ENCODE data around the gene ELL.

The ELL gene

GRCh38 chr19:18504886-18505610 is 16.8 kb downstream of the ELL start:
- no peak for DNase-seq (ENCODE audit: low read depth)

- no peak for DNase-seq (ENCODE audit: low read depth)
Observed at GRCh38 chr19:18503971-18504885, 17.6 kb downstream of the ELL start.

- no peak for DNase-seq (ENCODE audit: low read depth)
Observed at GRCh38 chr19:18503337-18503970, 18.4 kb downstream of the ELL start.

- DNase-seq (ENCODE audit: low read depth), result no peak
Observed at GRCh38 chr19:18502638-18503294, 19.1 kb downstream of the ELL start.

GRCh38 chr19:18502246-18502637 is 19.6 kb downstream of the ELL start:
- no peak for DNase-seq (ENCODE audit: low read depth)

- DNase-seq (ENCODE audit: low read depth), result no peak
Observed at GRCh38 chr19:18501832-18502231, 20.0 kb downstream of the ELL start.

- no peak for DNase-seq (ENCODE audit: low read depth)
Observed at GRCh38 chr19:18501351-18501750, 20.5 kb downstream of the ELL start.

GRCh38 chr19:18500799-18501198 is 21.1 kb downstream of the ELL start:
- DNase-seq (ENCODE audit: low read depth), result no peak

- no peak for DNase-seq (ENCODE audit: low read depth)
Observed at GRCh38 chr19:18500376-18500775, 21.5 kb downstream of the ELL start.

- no peak for DNase-seq (ENCODE audit: low read depth)
Observed at GRCh38 chr19:18499055-18499775, 22.7 kb downstream of the ELL start.

- no peak for DNase-seq (ENCODE audit: low read depth)
Observed at GRCh38 chr19:18496980-18497256, 25.0 kb downstream of the ELL start.

GRCh38 chr19:18496167-18496979 is 25.5 kb downstream of the ELL start:
- peak; percentile 88 for DNase-seq (ENCODE audit: low read depth)

- no peak for DNase-seq (ENCODE audit: low read depth)
Observed at GRCh38 chr19:18495204-18495911, 26.5 kb downstream of the ELL start.

- DNase-seq (ENCODE audit: low read depth), result peak; percentile 49
Observed at GRCh38 chr19:18494267-18494607, 27.6 kb downstream of the ELL start.

GRCh38 chr19:18493440-18494266 is 28.2 kb downstream of the ELL start:
- no peak for DNase-seq (ENCODE audit: low read depth)

GRCh38 chr19:18491995-18492953 is 29.6 kb downstream of the ELL start:
- DNase-seq (ENCODE audit: low read depth), result no peak

- no peak for DNase-seq (ENCODE audit: low read depth)
Observed at GRCh38 chr19:18490728-18491127, 31.1 kb downstream of the ELL start.

- no peak for DNase-seq (ENCODE audit: low read depth)
Observed at GRCh38 chr19:18489627-18490184, 32.2 kb downstream of the ELL start.
